Caco-2 (cell line): ENCODE data around the gene FUCA2. TPM values are rescaled to one million over a fixed set of nuclear protein-coding genes. Genes with fewer than 3 reads are reported as not detected.
A peak's percentile ranks its signal among the peaks of the same experiment; 100 is the strongest.

ENCODE experiments used
- BruUV-seq: library from RNA; stranded (reverse); fragments of 400-500 nt; replicated peaks from 2 replicates; lab custom pipeline; 2021; lab: Mats Ljungman, UMichigan
- CTCF ChIA-PET: fragments of 300-600 bp; sonication (Branson Sonifier 250); formaldehyde crosslinking; loops from one replicate; lab custom pipeline; 2022; ENCODE audit warnings: antibody characterized with exemption; lab: Charles Lee
- POLR2A ChIA-PET: fragments of 300-600 bp; sonication (Branson Sonifier 250); formaldehyde crosslinking; loops from one replicate; lab custom pipeline; 2022; ENCODE audit warnings: antibody characterized with exemption; lab: Charles Lee
- DNase-seq, 2 experiments: peaks; one replicate each; pipeline versions ENCODE4 v3.0.0 to v3.0.0-alpha.2; 2020 to 2022
- H3K27me3 ChIP-seq: replicated peaks from 2 replicates; pipeline ENCODE4 v1.6.0; 2011; ENCODE audit warnings: low read length; ENCODE audit not compliant: control insufficient read depth, insufficient read depth
- H3K36me3 ChIP-seq: 2 replicates; pipeline ENCODE4 v1.5.1; 2011; ENCODE audit warnings: low read length; ENCODE audit not compliant: control insufficient read depth, insufficient read depth
- H3K4me1 ChIP-seq: fragments of 250-450 bp; sonication (Bioruptor Pico); 2 replicates; pipeline ENCODE4 v1.5.1; 2020; ENCODE audit warnings: mild to moderate bottlenecking
- H3K4me3 ChIP-seq: 2 replicates; pipeline ENCODE4 v1.5.1; 2011; ENCODE audit warnings: low read depth, mild to moderate bottlenecking, control low read depth, low read length
- H3K9me3 ChIP-seq: fragments of 250-450 bp; sonication (Bioruptor Pico); 2 replicates; pipeline ENCODE4 v1.5.1; 2020; ENCODE audit warnings: mild to moderate bottlenecking, moderate library complexity
- H3K27ac Mint-ChIP-seq: one replicate; pipeline ENCODE4 v1.8.0; 2022; ENCODE audit warnings: mixed read lengths; ENCODE audit not compliant: unreplicated experiment
- H3K27me3 Mint-ChIP-seq: one replicate; pipeline ENCODE4 v1.8.0; 2022; ENCODE audit warnings: mixed read lengths; ENCODE audit not compliant: insufficient read depth, unreplicated experiment
- H3K36me3 Mint-ChIP-seq: one replicate; pipeline ENCODE4 v1.8.0; 2022; ENCODE audit warnings: mild to moderate bottlenecking, mixed read lengths; ENCODE audit not compliant: insufficient read depth, unreplicated experiment
- H3K4me1 Mint-ChIP-seq: one replicate; pipeline ENCODE4 v1.8.0; 2022; ENCODE audit warnings: low read depth, mixed read lengths; ENCODE audit not compliant: unreplicated experiment
- H3K4me3 Mint-ChIP-seq: one replicate; pipeline ENCODE4 v1.8.0; 2022; ENCODE audit warnings: mild to moderate bottlenecking, moderate library complexity, mixed read lengths; ENCODE audit not compliant: unreplicated experiment
- H3K9me3 Mint-ChIP-seq: one replicate; pipeline ENCODE4 v1.8.0; 2022; ENCODE audit warnings: mixed read lengths; ENCODE audit not compliant: unreplicated experiment
- intact Hi-C: fragments of 100-400 bp; cut with micrococcal nuclease; formaldehyde crosslinking; loops from one replicate; pipeline ENCODE4 v1.10.0; 2022; ENCODE audit not compliant: unreplicated experiment
- total RNA-seq: library from RNA; stranded (reverse); gene quantifications from 2 replicates; pipeline ENCODE4 v1.2.3, GENCODE V29; 2022
- TF ChIP-seq, protein P1 (sequence below), 2 experiments: fragments of 200-600 bp in 1 of 2; IDR thresholded peaks; 1 replicate in 1 of 2; 2 replicates in 1 of 2; pipeline versions ENCODE4 v1.5.1 to v1.8.0; 2011 to 2022; ENCODE audit warnings: antibody characterized with exemption in 1 of 2, control low read depth in 1 of 2, inconsistent platforms in 1 of 2, low read depth in 1 of 2, low read length in 1 of 2, mild to moderate bottlenecking in 1 of 2, moderate library complexity in 1 of 2; ENCODE audit not compliant: insufficient read depth in 1 of 2, severe bottlenecking in 1 of 2, unreplicated experiment in 1 of 2

The FUCA2 gene
- total RNA-seq, 1 experiment from 2014 or later: 102 TPM

DNA sequence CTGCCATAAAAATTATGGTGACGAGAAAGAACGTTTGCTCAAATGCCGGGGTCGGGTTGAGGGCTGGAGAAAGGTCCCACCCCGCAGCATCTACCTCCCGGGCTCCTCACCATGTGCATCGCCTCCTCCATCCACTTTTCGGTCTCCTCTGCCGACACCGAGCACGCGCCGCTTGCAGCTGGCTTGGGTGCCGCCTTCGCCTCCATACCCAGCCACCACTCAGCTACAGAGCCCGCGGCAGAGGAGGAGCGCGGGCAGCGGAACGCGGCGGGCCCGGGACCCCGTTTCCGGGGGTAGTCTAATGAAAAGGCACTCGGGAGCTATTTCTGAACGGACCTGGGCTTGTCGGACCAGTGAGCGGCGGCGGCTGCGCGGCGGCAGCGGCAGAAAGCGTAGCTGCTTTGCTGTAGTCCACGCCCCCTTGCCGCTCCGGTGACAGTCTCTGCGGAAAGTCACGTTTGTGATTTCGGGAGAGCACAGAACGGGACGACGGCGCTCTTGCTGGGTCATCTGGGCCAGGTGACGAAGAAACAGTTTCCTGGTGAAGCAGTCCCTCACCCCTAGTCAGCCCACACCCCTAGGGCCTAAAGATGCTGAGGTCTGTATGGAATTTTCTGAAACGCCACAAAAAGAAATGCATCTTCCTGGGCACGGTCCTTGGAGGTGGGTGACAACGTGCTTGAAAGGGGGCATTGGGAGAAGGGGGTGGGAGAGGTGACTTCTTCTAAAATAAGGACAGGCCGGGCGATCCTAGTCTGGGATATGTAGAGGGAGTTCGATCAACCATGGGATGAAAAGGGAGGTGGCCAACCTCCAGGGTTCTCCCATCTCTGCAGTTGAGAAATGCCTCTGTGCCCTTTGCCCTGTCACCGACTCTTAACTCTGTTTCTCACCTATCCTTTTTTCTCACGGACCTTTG, 60.8 kb downstream of the FUCA2 start, which contains the start of the genes ADAT2 and PEX3:
Gene ADAT2, minus strand, starts transcription at position 243 of the 919 bp plus-strand sequence. Its CDS starts 37 bp downstream, at position 206.
Gene PEX3, plus strand, starts transcription at position 353 of the 919 bp plus-strand sequence. Its CDS starts 238 bp downstream, at position 591.
- TSS peak; percentile 60 for BruUV-seq
- intact Hi-C loops: loop anchor here (2.0 to 5.0 kb wide), 2 partner anchors 86 to 202 kb away; no protein-coding TSS in a partner anchor

DNA sequence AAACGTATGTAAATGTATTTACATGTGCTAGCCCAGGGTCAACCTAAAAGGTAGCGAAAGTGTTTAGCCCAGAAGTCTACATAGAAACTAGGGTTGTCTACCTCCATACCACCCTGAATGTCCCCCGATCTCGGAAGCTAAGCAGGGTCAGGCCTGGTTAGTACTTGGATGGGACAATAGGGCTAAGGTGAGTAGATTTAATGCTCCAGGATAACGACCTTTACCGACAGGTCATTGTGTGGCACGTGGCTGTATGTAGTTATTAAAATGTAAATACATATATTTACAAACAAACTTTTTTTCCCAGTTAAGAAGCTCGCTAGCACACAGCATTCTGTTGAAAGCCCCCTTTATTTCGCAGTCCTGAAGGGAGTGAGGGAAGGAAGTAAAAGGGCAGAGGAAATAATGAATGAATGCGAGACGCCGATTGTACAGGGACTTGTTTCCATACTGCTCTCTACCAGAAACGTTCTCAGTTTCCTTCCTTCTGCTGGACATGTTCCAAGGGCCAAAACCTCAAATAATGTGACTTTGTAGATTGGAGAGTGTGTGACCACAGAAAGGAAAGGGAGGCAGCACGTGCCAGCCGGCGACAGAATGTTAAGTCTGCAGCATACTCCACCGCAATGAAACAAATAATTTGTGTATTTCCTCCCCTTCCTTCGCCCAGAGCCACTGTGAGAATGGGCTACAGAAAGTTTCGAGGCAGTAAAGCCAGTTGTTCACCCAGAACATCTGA, 61.6 kb downstream of the FUCA2 start:
- Mint-ChIP-seq H3K4me3 (peak overlapping the region; percentile 95), H3K9me3 (no peaks in the 10 kb centered on the region), H3K36me3 (peaks cover 16% of the 10 kb centered on the region), H3K4me1 (peaks cover 6% of the 10 kb centered on the region), H3K27me3 (no peaks in the 10 kb centered on the region), H3K27ac (peak overlapping the region; percentile 98)
- DNase-seq: peak in 1 of 2 experiments; percentile 59
- TF ChIP-seq, protein P1, sequence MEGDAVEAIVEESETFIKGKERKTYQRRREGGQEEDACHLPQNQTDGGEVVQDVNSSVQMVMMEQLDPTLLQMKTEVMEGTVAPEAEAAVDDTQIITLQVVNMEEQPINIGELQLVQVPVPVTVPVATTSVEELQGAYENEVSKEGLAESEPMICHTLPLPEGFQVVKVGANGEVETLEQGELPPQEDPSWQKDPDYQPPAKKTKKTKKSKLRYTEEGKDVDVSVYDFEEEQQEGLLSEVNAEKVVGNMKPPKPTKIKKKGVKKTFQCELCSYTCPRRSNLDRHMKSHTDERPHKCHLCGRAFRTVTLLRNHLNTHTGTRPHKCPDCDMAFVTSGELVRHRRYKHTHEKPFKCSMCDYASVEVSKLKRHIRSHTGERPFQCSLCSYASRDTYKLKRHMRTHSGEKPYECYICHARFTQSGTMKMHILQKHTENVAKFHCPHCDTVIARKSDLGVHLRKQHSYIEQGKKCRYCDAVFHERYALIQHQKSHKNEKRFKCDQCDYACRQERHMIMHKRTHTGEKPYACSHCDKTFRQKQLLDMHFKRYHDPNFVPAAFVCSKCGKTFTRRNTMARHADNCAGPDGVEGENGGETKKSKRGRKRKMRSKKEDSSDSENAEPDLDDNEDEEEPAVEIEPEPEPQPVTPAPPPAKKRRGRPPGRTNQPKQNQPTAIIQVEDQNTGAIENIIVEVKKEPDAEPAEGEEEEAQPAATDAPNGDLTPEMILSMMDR (IDR thresholded peaks at IDR 0.05; ENCODE audit: insufficient read depth in 1 of 2, low read depth in 1 of 2, low read length in 1 of 2, severe bottlenecking in 1 of 2, unreplicated experiment in 1 of 2): no peak
- TSS peak; percentile 81 for BruUV-seq
- H3K4me3 ChIP-seq: peak overlapping the region; percentile 69
- peaks cover 11% of the 10 kb centered on the region for H3K4me1 ChIP-seq
- H3K27me3 ChIP-seq: no peaks in the 10 kb centered on the region
- H3K36me3 ChIP-seq: no peaks in the 10 kb centered on the region
- no peaks in the 10 kb centered on the region for H3K9me3 ChIP-seq
- POLR2A ChIA-PET: interaction anchor here (1.1 to 1.5 kb wide), 3 partner anchors 41 to 393 kb away, joined by 4 to 8 read pairs (median 5); partner anchors contain the start of genes FUCA2 and LTV1
- intact Hi-C loops: loop anchor here (2.0 to 5.0 kb wide), 2 partner anchors 87 to 202 kb away; no protein-coding TSS in a partner anchor
- CTCF ChIA-PET: interaction anchor here (1.1 kb wide), 1 partner anchor 975 kb away, joined by 4 read pairs; no protein-coding TSS in a partner anchor

More for the DNA sequence above, 60.8 kb downstream of the FUCA2 start, which contains the start of the genes ADAT2 and PEX3:
- Mint-ChIP-seq H3K9me3 (no peaks in the 10 kb centered on the region), H3K27ac (peak within 1 kb of the TSS; percentile 98), H3K4me3 (peak within 1 kb of the TSS; percentile 95), H3K36me3 (peaks cover 16% of the 10 kb centered on the region), H3K4me1 (peaks cover 11% of the 10 kb centered on the region), H3K27me3 (no peaks in the 10 kb centered on the region)
- Histone ChIP-seq H3K4me1 (peaks cover 11% of the 10 kb centered on the region), H3K27me3 (no peaks in the 10 kb centered on the region), H3K36me3 (no peaks in the 10 kb centered on the region), H3K9me3 (no peaks in the 10 kb centered on the region), H3K4me3 (peak within 1 kb of the TSS; percentile 69)
- ChIA-PET POLR2A (interaction anchor here (1.1 to 1.5 kb wide), 3 partner anchors 40 to 393 kb away, joined by 4 to 8 read pairs (median 5); partner anchors contain the start of genes FUCA2 and LTV1), CTCF (interaction anchor here (1.1 kb wide), 1 partner anchor 976 kb away, joined by 4 read pairs; no protein-coding TSS in a partner anchor)
- TF ChIP-seq, protein P1 (IDR thresholded peaks at IDR 0.05; ENCODE audit: insufficient read depth in 1 of 2, low read depth in 1 of 2, low read length in 1 of 2, severe bottlenecking in 1 of 2, unreplicated experiment in 1 of 2): no peak
- DNase-seq: peak; percentile 95
